ENCODE measurements around the gene PSMA4.
A peak's percentile ranks its signal among the peaks of the same experiment; 100 is the strongest.
"Not testable (repeated sequence)": the region's sequence is repeated elsewhere in the genome, so short reads cannot be mapped to it uniquely, and the experiment has no call there.

The PSMA4 gene

GRCh38 chr15:78540141-78540870 is at the start of gene PSMA4:
Gene PSMA4, plus strand, starts transcription at chr15:78540444. Its CDS starts 1,484 bp downstream, at chr15:78541928.
- peak; percentile 49 for DNase-seq

- no peak for DNase-seq
Measured at GRCh38 chr15:78492872-78493271, 47.4 kb upstream of the PSMA4 start.

DNA sequence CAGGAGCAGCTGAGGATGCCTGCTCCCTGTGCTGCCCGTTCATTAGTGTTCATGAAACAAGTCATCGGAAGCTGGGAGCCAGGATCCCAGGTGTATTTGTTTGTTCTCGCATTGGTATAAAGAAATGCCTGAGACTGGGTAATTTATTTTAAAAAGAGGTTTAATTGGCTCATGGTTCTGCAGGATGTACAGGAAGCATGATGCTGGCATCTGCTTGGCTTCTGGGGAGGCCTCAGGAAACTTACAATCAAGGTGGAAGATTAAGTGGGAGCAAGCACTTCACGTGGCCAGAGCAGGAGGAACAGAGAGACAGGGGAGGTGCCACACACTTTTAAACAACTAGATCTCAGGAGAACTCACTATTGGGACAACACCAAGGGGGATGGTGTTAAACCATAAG is 38.4 kb upstream of the PSMA4 start:
- DNase-seq: no peak

- no peak for DNase-seq
Measured at GRCh38 chr15:78502641-78503040, 37.6 kb upstream of the PSMA4 start.

- DNase-seq: peak; percentile 87
Measured at GRCh38 chr15:78506971-78507830, 33.0 kb upstream of the PSMA4 start, which contains the start of gene HYKK. Gene HYKK, plus strand, starts transcription at chr15:78507577. Its CDS starts 5,512 bp downstream, at chr15:78513089.

GRCh38 chr15:78507831-78508160 is 32.4 kb upstream of the PSMA4 start:
- no peak for DNase-seq

DNA sequence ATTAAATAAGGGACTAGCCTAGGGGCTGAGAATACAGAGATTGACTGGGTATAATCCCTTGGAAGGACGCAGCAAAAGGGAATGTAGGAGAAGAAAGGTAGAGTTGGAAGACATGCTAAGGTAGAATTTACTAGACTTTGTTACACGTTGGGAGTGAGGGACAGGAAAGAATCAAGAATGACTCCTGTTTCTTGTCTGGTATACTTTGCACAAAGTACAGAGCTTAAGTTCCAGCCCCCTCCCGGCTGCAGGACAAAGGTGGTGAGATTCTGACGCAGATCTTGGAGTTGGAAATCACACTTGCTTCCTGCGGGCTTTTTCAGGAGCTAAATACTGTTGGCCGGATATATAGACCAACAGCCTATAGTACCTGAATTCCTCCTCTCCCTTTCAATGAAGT is 32.0 kb upstream of the PSMA4 start:
- no peak for DNase-seq

GRCh38 chr15:78509726-78510312 is 30.4 kb upstream of the PSMA4 start:
- peak; percentile 2 for DNase-seq

- not testable (repeated sequence) for DNase-seq
Measured at GRCh38 chr15:78520035-78520434, 20.2 kb upstream of the PSMA4 start.

DNA sequence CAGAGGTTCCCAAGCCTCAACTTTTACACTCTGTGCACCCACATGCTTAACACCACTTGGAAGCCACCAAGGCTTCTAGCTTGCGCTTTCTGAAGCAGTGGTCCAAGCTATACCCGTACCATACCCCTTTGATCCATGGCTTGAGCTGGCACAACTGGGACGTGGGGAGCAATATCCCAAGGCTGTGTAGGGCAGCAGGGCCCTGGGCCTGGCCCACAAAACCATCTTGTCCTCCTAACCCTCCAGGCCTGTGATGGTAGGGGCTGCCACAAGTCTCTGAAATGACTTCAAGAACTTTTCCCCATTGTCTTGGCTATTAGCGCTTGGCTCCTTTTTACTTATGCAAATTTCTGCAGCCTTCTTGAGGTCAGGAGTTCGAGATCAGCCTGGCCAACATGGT is 16.0 kb upstream of the PSMA4 start:
- no peak for DNase-seq

DNA sequence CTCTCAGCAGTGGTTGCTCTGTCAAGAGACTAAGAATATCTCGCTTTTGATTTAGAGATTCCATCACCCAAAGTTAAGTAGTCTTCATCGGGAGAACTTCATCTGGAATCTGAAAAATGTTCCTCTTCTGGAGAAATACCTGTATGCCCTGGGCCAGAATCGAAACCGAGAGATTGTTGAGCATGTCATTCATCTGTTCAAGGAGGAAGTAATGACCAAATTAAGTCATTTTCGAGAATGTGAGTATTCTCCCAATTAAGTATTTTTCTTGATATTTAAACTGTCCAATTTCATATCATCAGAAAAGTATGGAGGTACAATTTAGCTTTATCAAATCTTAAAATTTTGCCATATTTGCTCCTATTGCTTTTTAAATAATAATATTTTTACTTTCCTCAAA is 12.9 kb upstream of the PSMA4 start:
- no peak for DNase-seq

DNA sequence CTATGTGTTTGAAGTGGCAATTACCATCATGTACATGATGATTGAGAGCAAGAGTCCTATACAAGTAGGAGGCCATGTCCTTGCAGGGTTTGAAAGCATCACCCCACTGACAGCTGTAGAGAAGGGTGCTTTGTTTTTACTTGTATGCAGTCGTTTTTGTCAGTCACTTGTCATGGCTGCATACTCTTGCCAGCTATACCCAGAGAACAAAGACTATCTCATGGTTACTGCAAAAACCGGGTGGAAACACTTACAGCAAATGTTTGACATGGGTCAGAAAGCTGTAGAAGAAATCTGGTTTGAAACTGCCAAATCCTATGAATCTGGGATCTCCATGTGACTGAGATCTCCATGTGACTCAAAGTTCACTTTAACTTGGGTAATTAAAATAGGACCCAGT is 6.9 kb upstream of the PSMA4 start:
- DNase-seq: no peak

DNA sequence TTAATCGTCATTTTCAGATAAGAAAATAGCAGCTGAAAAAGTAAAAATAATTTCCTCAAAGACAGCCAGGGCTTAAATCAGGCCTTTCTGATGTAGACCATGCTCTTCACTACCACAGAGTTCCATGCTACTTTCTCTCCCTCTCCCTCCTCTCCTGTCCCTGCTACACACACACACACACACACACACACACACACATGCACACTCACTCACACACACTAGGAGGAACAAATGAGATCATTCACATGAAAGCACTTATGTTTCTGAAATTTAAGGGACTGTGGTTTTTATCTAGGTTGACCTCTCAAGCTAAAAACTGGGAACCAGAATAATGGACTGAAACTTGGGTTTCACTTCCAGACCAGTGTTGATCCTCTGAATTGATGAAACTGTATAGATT is 4.1 kb upstream of the PSMA4 start:
- no peak for DNase-seq

DNA sequence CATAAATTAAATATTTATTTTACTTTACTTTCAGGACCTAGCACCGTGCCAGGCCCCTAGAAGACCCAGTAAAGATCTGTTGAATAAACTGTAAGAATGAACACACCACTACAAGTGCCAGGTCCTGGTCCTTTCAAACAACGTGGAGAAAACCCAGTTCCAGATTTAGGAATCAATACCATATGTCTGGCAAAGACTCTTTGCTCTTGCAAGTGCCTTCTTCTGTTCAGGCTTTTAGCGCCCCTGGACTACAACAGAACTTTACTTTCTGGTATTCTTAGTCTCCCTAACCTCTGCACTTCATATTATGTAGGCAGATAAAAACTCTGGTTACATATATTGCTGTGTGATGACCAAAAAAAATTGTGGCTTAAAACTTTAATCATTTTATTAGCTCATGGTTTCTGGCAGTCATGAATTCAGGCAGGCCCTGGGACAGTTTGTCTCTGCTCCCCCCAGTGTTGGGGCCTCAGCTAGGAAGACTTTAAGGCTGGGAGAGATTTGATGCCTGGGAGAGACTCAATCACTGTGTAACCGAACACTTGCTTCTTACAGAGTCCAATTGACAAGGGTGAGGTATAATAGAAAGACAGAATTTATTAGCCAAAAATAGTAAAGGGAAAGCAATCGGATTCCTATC is 2.9 kb upstream of the PSMA4 start:
- no peak for DNase-seq

DNA sequence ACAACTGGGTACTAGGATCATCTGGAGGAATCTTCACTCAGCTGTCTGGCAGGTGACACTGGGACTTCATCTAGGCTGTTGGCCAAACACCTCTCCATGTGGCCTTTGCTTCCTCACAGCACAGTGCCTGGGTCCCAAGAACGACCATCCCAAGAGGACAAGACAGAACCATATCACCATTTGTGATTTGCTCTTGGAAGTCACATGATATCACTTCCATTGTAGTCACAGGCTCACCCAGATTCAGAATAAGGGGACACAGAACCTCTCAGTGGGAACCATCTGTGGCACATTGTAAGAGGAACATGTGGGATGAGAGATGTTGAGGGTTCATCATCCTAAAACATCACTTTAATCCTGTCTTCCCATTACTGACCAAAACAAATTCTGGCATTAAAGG is 1.9 kb upstream of the PSMA4 start:
- no peak for DNase-seq

- not testable (repeated sequence) for DNase-seq
Measured at GRCh38 chr15:78539464-78540140, 642 bp upstream of the PSMA4 start.

GRCh38 chr15:78540871-78541743 is 863 bp downstream of the PSMA4 start:
- DNase-seq: no peak

- no peak for DNase-seq
Measured at GRCh38 chr15:78541744-78542034, 1.4 kb downstream of the PSMA4 start.

DNA sequence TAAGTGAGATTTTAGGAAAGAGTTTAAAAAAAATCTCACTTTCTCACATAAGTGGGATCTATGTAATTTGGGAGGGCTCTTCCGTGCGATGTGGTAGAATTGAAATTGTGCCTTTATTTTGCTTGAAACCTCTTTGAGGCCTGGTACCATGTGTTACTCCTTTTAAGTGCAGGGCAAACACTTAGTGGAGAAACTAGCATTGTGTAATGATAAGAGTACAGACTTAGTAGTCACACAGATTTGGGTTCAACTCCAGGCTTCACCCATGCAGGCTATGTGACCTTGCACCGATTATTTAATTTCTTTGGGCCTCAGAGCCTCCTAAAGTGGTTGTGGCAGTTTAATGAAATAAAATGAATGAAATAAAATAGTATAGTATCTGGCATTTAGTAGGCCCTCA is 2.4 kb downstream of the PSMA4 start:
- DNase-seq: no peak

- DNase-seq: no peak
Measured at GRCh38 chr15:78550194-78550593, 9.9 kb downstream of the PSMA4 start.

DNA sequence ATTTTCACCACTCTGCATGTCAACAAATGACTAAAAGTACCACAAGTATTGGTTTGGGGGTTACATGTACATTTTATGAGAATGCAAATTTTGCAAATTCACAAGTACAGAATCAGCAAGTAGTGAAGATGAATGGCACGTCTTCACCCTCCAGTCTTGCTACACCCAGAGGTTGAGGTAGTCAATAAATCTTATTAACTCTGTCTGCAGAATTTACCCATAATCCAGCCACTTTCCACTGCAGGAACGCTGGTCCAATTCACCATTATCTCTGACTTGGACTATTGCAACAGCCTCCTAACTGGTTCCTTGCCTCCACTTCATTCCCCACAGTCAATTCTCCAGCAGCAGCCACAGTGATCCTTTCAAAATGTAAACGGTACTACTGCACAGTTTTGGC is 10.6 kb downstream of the PSMA4 start:
- DNase-seq: no peak

DNA sequence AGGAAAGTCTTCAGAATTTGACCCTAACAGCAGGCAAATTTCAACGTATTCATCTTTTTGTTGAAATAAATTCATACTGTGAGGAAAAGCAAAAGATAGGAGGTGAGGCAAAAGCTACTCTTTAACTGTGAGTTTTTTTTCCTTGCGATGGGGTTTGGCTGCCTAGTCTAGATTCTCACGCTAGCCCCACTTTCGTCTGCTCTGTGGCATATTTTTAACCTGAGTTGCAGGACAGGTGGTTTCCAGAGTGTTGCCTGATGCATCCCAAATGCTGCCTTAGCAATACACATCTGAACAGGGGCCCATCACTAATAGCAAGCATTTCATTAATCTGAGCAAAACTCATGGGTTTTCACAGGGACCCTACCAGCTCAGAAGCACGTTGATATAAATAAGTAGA is 11.7 kb downstream of the PSMA4 start:
- no peak for DNase-seq

Data from DMS153 (cell line).